ENCODE data around the gene ADGRB3. TPM values are rescaled to one million over a fixed set of nuclear protein-coding genes. Genes with fewer than 3 reads are reported as not detected.

ADGRB3 gene
- total RNA-seq, 2 experiments from 2014 or later, result not detected

DNA sequence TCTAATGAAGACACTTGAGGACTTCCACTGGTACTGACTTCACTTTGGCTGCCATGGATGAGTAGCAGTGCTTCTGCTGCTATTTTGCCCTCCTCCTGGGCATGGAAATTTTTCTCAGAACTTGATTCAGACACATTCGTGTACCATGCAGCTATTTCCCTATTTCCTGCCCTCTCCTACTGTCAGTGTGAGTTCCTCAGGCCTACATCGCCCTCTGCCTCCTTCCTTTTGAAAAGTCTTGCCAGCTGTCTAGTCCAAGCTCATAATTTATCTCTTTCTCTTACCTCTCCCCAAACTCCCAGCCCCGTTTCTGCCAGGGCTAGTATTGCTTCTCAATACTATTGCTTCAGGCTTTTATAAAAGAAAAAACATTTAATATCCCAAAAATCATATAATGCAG lies 470.2 kb downstream of the ADGRB3 start:
- Histone ChIP-seq H4K20me1 (ENCODE audit: insufficient read depth, low read length) (no peaks in the 10 kb centered on the region), H3K4me3 (ENCODE audit: low read depth, low read length, poor library complexity, severe bottlenecking) (no peak overlapping the region), H3K9me3 (ENCODE audit: low read length) (no peaks in the 10 kb centered on the region), H3K9me2 (ENCODE audit: insufficient read depth, low read length) (no peaks in the 10 kb centered on the region), H3K36me3 (ENCODE audit: insufficient read depth, low read length) (no peaks in the 10 kb centered on the region), H3K79me2 (ENCODE audit: insufficient read depth, low read depth, low read length) (no peaks in the 10 kb centered on the region), H3K27ac (ENCODE audit: low read depth, low read length, poor library complexity, severe bottlenecking) (no peak overlapping the region), H3K4me1 (ENCODE audit: insufficient read depth, low read length, poor library complexity, severe bottlenecking) (no peaks in the 10 kb centered on the region), H3K4me2 (ENCODE audit: low read length) (no peak overlapping the region), H2AFZ (ENCODE audit: low read length) (no peak overlapping the region)
- CTCF ChIA-PET (ENCODE audit: unreplicated experiment), result no interaction called here
- intact Hi-C loops (cut with micrococcal nuclease; ENCODE audit: unreplicated experiment), result no loop called here
- no TSS peak for BruUV-seq (replicated peaks)
- POLR2A ChIA-PET, result interaction anchor here (0.6 kb wide), 1 partner anchor 812 kb away, joined by 7 read pairs; no protein-coding TSS in a partner anchor
- TF ChIP-seq, protein P1, sequence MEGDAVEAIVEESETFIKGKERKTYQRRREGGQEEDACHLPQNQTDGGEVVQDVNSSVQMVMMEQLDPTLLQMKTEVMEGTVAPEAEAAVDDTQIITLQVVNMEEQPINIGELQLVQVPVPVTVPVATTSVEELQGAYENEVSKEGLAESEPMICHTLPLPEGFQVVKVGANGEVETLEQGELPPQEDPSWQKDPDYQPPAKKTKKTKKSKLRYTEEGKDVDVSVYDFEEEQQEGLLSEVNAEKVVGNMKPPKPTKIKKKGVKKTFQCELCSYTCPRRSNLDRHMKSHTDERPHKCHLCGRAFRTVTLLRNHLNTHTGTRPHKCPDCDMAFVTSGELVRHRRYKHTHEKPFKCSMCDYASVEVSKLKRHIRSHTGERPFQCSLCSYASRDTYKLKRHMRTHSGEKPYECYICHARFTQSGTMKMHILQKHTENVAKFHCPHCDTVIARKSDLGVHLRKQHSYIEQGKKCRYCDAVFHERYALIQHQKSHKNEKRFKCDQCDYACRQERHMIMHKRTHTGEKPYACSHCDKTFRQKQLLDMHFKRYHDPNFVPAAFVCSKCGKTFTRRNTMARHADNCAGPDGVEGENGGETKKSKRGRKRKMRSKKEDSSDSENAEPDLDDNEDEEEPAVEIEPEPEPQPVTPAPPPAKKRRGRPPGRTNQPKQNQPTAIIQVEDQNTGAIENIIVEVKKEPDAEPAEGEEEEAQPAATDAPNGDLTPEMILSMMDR (conservative IDR thresholded peaks at IDR 0.05; ENCODE audit: low read length), result no peak
- no peak for TF ChIP-seq EZH2phosphoT487 (IDR thresholded peaks at IDR 0.05; ENCODE audit: borderline replicate concordance, low read depth, low read length)
- no peak for DNase-seq (ENCODE audit: low spot score)

DNA sequence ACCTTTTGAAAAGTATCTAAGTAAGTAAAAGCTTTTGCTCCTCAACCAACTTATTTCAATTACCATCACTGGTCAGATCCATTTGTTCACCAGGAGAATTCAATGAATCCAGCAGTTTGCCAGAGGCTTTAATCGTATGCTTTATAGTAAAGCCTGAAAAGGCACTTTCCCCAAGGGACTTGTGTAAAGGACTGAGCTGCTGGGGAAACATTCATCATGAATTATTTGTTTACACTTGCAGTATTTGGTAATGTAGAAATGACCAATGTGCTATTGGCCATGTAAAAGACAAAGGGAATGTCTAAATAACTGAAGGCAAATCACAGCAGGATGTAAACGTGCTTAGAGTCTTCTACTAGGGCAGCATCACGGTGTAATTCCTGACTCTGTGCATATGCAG lies 471.4 kb downstream of the ADGRB3 start:
- no peaks in the 10 kb centered on the region for H3K4me1 ChIP-seq (ENCODE audit: insufficient read depth, low read length, poor library complexity, severe bottlenecking)
- DNase-seq (ENCODE audit: low spot score), result no peak
- no peaks in the 10 kb centered on the region for H3K9me2 ChIP-seq (ENCODE audit: insufficient read depth, low read length)
- H2AFZ ChIP-seq (ENCODE audit: low read length), result no peak overlapping the region
- no peak overlapping the region for H3K4me2 ChIP-seq (ENCODE audit: low read length)
- no peaks in the 10 kb centered on the region for H4K20me1 ChIP-seq (ENCODE audit: insufficient read depth, low read length)
- H3K9me3 ChIP-seq (ENCODE audit: low read length), result no peaks in the 10 kb centered on the region
- ChIA-PET CTCF (ENCODE audit: unreplicated experiment) (no interaction called here), POLR2A (interaction anchor here (0.6 to 1.6 kb wide), 2 partner anchors 11 to 38 kb away, joined by 3 to 6 read pairs; no protein-coding TSS in a partner anchor)
- no peak overlapping the region for H3K27ac ChIP-seq (ENCODE audit: low read depth, low read length, poor library complexity, severe bottlenecking)
- no peak for TF ChIP-seq EZH2phosphoT487 (IDR thresholded peaks at IDR 0.05; ENCODE audit: borderline replicate concordance, low read depth, low read length)
- TF ChIP-seq, protein P1 (conservative IDR thresholded peaks at IDR 0.05; ENCODE audit: low read length), result no peak
- no peak overlapping the region for H3K4me3 ChIP-seq (ENCODE audit: low read depth, low read length, poor library complexity, severe bottlenecking)
- no peaks in the 10 kb centered on the region for H3K79me2 ChIP-seq (ENCODE audit: insufficient read depth, low read depth, low read length)
- intact Hi-C loops (cut with micrococcal nuclease; ENCODE audit: unreplicated experiment), result no loop called here
- H3K36me3 ChIP-seq (ENCODE audit: insufficient read depth, low read length), result no peaks in the 10 kb centered on the region
- BruUV-seq (replicated peaks), result no TSS peak

DNA sequence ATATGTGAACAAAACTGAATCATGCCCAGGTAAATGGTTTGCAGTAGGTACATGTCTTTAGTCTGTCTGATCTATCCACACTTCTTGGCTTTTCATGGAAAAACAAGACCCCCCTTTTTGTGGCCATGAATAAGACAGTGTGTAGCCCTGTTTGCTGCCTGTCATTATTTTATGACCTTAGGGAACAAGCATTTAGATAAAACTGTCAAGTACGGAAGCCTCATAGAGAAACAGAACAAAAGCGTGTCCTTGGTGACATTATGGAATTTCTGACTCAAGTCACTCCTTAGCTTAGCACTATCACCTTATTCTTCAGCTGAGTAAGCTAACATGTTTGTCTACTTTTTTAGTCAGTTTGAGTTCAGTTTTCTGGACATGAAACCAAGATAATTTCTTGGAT lies 476.2 kb downstream of the ADGRB3 start:
- TF ChIP-seq, protein P1 (conservative IDR thresholded peaks at IDR 0.05; ENCODE audit: low read length), result no peak
- no peak for TF ChIP-seq EZH2phosphoT487 (IDR thresholded peaks at IDR 0.05; ENCODE audit: borderline replicate concordance, low read depth, low read length)
- no peaks in the 10 kb centered on the region for H3K9me2 ChIP-seq (ENCODE audit: insufficient read depth, low read length)
- H3K36me3 ChIP-seq (ENCODE audit: insufficient read depth, low read length), result no peaks in the 10 kb centered on the region
- POLR2A ChIA-PET, result no interaction called here
- H3K4me2 ChIP-seq (ENCODE audit: low read length), result no peak overlapping the region
- no peak for DNase-seq (ENCODE audit: low spot score)
- H3K27ac ChIP-seq (ENCODE audit: low read depth, low read length, poor library complexity, severe bottlenecking), result no peak overlapping the region
- BruUV-seq (replicated peaks), result no TSS peak
- H3K79me2 ChIP-seq (ENCODE audit: insufficient read depth, low read depth, low read length), result no peaks in the 10 kb centered on the region
- no peak overlapping the region for H2AFZ ChIP-seq (ENCODE audit: low read length)
- no peaks in the 10 kb centered on the region for H3K4me1 ChIP-seq (ENCODE audit: insufficient read depth, low read length, poor library complexity, severe bottlenecking)
- H3K4me3 ChIP-seq (ENCODE audit: low read depth, low read length, poor library complexity, severe bottlenecking), result no peak overlapping the region
- CTCF ChIA-PET (ENCODE audit: unreplicated experiment), result no interaction called here
- no peaks in the 10 kb centered on the region for H4K20me1 ChIP-seq (ENCODE audit: insufficient read depth, low read length)
- H3K9me3 ChIP-seq (ENCODE audit: low read length), result no peaks in the 10 kb centered on the region
- intact Hi-C loops (cut with micrococcal nuclease; ENCODE audit: unreplicated experiment), result no loop called here

Data from OCI-LY7 (cell line).